HG02981 (cell line): ENCODE results near the gene DNAJA1.
"Not testable (repeated sequence)": the region's sequence is repeated elsewhere in the genome, so short reads cannot be mapped to it uniquely, and the experiment has no call there.

Source experiments
- ATAC-seq: cut with Tn5 transposase; IDR thresholded peaks from one replicate; pipeline ENCODE4 v1.9.1; 2021; ENCODE audit warnings: mild to moderate bottlenecking, moderate library complexity; ENCODE audit not compliant: unreplicated experiment

DNAJA1 gene

DNA sequence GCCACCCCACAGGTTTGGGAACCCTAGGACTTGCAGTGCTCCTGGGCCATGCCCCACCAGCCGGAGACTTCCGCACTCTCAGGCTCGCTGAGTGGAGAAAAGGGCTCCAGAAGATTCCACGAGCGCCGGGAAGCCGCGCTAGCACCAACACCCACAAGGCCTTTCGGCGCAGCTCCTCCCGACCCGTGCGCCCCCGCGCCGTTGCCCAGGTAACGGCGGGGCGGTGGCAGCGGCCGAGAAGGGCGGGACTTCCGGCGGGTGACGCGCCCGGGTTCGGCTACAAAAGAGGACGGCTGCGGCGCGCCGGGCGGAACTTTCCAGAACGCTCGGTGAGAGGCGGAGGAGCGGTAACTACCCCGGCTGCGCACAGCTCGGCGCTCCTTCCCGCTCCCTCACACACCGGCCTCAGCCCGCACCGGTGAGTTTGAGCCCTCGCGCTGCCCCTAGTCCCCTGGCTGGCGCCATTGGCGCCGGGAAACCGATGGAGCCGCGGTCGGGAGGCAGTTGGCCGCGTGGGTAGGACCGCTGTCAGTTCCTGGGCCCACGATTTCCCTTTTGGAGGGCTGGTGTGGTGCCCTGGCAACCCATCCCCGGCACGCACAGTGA lies at the start of gene DNAJA1:
Gene DNAJA1 (plus strand): TSS at position 308 of the 606 bp plus-strand sequence. CDS start 1,212 bp downstream, outside the sequence.
- peak; percentile 94 for ATAC-seq

DNA sequence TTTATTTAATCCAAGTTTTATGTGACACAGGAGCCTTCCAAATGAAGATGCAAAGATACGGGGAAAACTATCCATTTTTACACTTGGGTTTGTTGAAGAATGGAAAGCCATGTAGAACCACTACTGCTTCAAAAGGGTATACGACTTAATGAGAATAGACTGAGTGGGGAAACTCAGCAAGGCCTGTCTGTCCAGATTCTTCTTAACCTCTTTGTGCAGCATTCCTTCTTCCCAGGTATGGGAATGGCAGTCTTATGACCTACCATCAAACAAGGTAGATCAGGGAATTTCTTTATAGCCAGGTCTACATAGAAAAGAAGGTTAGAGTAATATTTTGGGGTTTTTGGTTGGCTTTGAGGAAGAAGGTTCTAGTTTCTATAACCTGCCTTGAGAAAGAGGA lies 47.0 kb upstream of the DNAJA1 start:
- no peak for ATAC-seq

DNA sequence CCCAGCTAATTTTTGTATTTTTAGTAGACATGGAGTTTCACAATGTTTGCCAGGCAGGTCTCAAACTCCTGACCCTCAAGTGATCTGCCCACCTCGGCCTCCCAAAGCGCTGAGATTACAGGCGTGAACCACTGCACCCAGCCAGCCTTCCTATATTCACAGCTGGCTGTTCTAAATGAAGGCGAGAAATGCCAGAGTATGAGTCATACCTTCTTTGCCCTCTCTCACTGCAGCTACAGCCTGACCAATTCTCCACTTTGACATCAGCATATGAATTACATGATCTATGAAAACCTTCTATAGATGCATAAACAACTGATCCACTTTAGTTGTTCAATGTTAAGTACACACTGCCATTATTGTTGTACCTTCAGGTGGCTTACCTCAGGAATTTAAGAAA lies 38.1 kb upstream of the DNAJA1 start:
- no peak for ATAC-seq

DNA sequence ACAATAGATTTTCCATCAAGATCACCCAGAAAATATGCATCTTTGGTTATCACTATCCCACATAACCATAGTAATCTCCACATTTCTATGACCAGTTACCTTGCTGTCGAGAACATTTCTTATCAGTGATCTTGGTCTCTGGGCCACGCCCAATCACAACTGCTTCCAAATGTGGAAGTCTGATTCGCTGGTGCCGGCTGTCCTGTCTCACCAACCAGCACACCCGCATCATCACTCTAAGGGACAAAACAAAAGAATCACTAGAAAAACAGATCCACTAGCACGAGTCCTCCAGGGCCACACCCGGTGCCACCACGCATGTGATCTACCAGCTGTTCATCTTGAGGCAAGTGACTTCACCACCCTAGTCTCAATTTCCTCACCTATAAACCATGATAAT lies 35.4 kb upstream of the DNAJA1 start:
- no peak for ATAC-seq

DNA sequence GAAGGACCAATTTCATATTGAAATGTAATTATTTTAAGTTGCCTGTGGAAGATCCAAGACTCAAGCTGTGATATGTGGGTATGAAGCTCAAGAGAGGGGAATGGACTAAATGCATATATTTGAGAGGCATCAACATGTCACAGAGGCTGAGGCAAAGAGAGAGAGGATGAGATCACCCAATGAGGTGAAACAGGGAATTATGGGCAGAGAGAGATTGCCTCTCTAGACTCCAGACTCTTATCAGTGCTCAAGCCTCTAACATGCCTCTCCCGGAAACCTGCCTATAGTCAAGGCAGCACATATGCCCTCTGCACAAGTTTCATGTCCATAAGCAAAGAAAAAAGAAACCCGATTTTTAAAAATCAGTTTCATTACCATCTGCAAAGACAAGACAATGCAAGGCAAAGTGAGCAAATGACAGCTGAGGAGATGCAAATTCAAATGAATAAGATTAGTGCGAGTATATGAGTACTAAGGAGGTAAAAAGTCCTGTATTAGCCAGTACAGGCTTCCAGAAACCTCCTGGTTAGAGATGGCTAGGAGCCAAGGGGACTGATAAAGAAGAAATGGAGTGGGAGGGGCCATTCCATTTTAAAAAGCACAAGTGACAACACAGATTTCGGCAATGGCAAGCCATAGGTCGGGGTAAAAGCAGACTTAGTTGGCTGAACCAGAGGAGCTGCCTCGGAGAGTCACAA lies 33.0 kb upstream of the DNAJA1 start:
- no peak for ATAC-seq

DNA sequence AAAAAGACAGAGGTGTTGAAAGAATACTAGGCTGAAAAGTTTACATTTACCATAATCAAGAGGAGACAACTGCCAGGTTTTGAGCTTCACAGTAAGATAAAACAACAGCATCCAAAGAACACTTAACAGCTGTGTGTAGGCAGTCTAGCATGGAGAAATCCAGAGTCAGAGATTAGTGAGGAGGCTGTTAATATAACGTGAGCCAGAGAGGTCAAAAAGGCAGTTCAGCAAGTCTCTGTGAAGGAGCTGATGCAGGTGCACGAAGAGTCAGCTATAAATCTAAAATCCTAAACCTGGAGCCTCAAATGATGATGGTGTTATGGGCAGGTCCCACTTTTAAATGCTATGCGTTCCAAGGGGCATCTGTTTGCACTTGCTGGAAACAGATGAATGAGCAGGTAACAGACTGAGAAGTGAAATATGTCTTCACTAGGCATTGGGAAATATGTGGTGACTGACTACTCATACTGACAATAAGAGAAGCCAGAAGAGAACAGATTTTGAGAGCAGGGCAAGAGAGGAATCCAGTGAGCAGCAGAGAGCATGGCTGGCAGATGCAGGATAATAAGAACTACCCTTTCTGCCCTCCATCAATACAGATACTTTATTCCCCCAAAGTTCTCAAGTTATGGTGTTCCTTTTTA lies 32.4 kb upstream of the DNAJA1 start:
- no peak for ATAC-seq

DNA sequence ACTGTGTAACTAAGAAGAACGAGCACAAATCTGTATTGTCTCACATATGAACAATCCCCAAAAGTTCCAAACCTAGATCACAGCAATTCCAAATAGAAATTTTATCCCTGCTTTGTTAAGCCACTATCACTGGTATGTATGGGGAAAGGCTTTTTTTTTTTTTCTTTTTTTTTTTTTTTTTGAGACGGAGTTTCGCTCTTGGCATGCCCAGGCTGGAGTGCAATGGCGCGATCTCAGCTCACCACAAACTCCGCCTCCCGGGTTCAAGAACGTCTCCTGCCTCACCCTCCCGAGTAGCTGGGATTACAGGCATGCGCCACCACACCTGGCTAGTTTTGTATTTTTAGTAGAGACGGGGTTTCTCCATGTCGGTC lies 24.4 kb upstream of the DNAJA1 start:
- not testable (repeated sequence) for ATAC-seq

DNA sequence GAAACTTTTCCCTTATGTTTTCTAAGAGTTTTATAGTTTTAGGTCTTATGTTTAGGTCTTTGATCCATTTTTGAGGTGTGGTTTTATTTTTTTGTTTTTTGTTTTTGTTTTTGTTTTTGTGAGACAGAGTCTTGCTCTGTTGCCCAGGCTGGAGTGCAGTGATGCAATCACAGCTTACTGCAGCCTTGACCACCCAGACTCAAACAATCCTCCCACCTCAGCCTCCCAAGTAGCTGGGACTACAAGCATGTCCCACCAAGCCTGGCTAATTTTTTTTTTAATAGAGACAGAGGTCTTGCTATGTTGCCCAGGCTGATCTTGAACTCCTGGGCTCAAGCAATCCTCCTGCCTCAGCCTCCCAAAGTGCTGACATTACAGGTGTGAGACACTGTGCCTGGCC lies 19.7 kb upstream of the DNAJA1 start:
- not testable (repeated sequence) for ATAC-seq

DNA sequence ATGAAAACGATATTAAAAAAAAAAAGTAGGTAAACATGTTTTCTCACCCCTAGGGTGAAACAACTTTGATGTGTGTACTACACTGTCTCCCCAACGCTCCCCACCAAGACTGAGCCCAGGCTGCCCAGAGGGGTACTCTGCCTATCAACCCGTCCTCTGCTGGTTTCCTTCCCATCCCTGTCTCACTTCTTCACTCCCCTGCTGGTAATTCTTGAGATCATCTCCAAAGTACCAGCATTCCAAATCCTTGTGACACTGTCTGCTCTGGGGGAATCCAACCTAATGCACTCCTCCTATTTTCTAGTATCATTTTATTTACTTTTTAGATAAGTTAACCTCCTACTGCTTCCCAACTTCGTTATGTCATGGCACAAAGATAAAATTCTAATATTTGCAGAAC lies 17.3 kb upstream of the DNAJA1 start:
- no peak for ATAC-seq

DNA sequence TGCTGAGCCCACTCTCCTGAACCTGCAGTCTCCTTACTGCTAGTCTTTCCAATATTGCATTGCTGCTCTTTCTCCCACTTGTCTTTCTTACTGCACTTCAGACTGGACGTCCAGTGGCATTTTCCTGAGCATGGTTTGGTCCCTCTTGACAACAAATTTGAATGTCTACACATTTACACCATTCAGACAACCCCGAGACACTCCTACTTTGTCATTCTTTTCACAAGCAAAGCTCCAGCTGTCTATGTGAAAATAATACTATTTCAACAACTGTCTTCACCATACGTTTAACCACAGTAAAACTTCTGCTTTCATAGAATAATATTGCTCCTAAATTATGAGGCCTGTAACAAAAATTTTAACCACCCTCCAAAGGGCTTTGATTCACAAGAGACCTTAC lies 13.2 kb upstream of the DNAJA1 start:
- no peak for ATAC-seq

DNA sequence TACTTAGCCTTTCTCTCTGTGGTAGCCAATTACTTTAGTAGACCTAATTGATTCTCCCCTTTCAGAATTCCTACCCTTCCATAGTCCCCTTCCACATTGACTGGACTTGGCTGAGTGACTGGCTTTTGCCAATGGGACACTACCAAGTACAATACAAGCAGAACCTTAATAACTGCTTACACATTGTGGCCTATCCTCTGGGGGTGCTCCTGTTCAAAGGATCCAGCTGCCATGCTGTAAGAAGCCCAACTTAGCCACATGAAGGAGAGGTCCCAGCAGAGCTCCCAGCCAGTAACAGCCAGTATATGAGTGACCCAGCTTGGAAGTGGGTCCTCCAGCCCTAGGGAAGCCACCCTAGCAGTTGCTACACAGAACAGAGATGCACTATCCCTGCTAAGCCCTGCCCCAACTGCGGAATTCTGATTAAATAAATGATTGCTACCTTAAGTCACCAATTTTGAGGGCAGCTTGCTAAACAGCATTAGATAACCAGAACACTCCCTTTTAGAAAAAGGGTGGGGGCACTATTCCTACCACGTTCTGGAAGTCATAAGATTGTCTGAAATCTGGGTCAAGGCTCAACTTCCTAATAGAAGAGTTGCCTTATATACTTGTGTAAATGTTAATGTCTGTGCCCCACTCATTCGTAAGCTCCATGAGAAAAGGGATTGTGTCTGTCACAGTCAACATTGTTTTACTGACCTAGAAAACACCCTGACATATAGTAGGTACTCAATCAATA lies 12.6 kb upstream of the DNAJA1 start:
- no peak for ATAC-seq

DNA sequence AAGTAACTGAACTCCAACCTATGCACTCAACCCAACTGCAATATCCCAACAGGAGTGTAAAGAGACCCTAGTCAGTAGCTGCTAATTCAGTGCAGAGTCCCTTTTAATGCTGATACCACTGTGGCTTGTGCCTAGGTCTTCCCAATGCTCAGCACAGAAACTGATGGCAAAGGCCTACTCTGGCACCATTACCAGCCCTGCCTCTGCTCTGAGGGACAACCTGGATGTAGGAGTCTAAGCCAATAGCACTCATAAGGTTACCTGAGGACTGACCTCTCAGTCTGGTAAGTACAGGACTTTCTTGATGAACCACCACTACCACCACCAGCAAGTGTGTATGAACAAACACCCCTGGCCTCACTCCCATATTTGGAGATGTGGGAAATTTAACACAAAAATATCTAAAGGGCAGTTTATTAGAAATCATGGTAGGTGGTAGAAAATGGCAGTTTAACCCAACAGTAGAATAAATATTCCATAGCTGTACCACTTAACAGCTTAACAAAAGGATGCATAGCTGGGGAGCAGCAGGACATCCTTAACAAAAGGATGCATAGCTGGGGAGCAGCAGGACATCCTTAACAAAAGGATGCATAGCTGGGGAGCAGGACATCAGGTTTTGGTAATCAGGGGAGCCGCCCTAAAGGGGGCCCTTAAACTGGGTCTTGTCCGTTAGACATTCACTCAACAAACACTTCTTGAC lies 11.0 kb upstream of the DNAJA1 start:
- ATAC-seq, result no peak

DNA sequence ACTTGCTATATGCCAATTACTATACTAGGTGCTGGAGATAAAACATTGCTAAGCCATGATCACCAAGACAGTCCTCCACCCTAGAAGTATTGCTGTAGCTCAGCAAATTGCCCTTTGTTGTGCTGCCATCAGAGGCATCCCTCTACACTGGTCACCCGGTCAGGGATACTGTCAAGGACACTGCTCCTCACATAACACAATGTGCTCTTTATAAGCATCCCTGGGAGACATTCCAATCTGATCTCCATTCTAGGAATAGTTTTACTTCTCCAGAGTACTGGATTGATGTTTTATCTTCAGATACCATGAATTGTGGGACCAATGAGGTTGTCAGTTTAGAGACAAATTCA lies 10.4 kb upstream of the DNAJA1 start:
- ATAC-seq, result no peak

DNA sequence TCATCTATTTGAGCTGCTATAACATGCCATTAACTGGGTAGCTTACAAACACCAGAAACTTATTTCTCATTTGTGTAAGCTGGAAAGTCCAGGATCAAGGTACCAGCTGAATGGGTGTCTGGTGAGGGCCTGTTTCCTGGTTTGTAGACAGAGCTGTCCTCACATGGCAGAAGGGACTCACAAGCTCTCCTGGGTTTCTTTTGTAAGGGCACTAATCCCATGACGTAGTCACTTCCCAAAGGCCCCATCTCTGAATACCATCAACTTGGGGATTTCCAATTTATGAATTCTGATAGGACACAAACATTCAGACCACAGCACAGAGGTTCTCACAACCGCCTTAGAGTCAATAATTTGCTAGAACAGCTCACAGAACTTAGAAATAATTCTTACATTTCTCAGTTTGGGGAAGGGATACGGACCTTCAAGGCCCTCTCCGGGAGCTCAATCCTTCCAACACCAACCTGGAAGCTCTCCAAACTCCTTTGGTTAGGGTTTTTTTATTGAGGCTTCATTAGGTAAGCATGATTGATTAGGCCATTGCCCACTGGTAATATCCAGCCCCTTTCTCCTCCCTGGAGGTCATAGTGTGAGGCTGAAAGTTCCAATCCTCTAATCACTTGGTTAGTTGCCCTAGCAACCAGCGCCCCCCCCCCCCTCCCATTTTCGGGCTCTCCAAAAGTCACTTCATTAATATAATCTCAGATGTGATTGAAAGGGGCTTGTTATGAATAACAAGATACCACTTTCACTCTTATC lies 7.6 kb upstream of the DNAJA1 start:
- peak; percentile 59 for ATAC-seq

DNA sequence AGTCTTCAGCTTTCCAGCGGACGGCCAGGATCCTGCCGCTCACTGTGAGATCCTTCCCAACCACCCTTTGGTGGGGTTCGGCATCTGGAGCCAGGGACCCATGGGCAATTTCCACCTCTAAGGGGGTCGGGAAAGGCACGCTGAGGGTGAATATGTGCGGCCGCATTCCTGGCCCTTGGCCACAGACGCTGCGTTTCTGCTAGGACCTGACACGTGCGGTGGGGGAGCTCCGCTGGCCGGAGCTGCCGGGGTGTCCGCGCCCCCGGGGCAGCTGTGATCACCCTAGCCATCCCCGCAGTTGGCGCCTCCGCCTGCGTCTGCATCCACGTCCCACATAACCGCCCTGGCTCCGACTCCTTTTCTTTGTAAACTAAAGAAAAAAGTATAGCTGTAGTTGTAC lies 5.3 kb upstream of the DNAJA1 start:
- no peak for ATAC-seq

DNA sequence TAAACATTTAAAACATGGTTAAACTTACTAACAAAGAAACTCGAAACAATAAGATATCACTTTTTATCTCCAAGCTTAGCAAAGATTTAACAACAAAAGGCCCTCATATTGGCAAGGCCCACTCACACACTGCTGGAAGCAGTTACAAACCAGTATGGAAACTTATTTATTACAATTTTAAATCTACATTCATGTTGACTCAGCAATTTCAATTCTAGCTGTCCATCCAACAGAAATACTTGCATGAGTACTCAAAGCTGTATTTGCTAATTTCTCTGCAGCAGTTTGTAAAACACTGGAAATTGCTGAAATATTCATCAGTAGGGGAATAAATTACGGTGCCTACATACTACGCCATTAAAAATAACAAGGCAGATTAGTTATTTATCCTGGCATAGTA lies 2.8 kb upstream of the DNAJA1 start:
- no peak for ATAC-seq

DNA sequence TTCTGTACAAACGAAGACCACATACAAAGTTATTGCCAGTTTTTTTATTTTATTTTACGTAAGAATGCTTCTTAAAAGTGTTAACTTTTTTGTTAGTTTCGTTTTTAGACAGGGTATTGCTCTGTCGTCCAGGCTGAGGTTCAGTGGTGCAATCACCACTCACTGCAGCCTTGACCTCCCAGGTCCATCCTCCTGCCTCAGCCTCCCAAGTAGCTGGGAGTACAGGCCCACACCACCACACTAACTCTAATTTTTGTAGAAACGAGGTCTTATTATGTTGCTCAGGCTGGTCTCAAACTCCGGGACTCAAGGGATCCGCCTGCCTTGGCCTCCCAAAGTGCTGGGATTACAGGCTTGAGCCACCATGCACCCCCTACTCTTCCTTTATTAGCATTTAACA lies 2.3 kb upstream of the DNAJA1 start:
- no peak for ATAC-seq

DNA sequence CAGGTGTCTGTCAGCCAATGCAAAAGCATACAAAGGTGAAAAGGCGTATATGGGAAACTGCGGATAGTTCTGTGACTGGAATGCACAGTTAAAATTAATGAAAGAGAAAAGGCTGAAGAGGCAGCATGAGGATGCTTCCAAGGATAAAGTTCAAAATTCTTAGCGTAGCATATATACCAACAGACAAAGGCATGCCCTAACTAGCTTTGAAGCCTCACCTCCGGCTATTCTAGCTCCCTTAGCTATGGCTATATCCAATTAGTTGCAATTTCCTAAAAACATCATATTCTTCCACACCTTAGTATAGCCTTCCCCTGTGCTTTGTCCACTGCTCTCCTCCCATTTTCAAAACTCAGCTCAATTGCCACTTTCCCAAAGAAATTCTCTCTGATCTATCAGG lies 1.4 kb upstream of the DNAJA1 start:
- no peak for ATAC-seq

DNA sequence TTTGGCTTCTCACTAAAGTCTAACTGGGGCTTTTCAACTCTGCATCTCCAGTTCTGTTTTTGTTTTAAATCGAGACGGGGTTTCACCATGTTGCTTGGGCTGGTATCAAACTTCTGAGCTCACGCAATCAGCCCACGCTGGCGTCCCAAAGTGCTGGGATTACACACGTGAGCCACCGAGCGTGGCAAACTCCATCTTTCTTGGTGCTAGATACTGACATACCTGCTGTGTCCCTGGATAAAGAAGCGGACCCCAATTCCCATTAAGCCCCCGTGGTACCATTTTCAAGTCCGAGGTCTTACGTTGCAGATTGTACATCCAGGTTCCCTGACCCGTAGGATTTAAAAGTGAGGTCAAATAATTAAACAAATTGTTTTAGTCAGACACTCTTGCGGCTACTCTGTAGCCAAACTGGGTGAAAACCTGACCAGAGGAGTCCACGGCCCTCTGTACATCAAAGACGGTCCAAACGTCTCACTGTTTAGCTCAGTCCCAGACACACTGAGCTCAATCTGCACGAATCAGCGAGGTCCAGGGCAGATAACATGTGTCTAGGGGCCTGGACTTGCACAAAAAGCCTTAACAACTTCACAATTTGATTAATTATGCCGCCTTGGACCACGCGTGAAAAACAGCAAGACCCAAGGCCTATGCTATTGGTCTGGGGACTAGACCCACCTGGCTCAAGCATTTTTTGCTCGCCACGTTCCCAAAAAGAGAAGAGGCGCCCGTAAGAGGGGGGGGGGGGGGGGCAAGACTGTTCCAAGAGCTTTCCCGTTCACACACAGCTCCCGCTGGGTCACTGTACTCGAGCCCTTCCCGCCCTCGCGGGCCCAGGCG lies 727 bp upstream of the DNAJA1 start:
- ATAC-seq, result no peak
